B cell (primary cell): ENCODE data around the gene MICAL3.

Experiments used
- CTCF ChIP-seq: fragments of 200-600 bp; IDR thresholded peaks from one replicate; pipeline ENCODE4 v1.8.0; 2022; ENCODE audit warnings: antibody characterized with exemption, mild to moderate bottlenecking
- EZH2 ChIP-seq: IDR thresholded peaks from 2 replicates; pipeline ENCODE4 v1.6.1; 2012; ENCODE audit warnings: borderline replicate concordance, low read depth, mild to moderate bottlenecking, moderate library complexity, low read length; ENCODE audit not compliant: insufficient read depth, poor library complexity, severe bottlenecking

GRCh38 chr22:17924076-17924475 lies 100.3 kb downstream of the MICAL3 start:
- no peak for TF ChIP-seq CTCF
- no peak for TF ChIP-seq EZH2
